ENCODE results near the gene KRT5. TPM values are rescaled to one million over a fixed set of nuclear protein-coding genes. Genes with fewer than 3 reads are reported as not detected.

Gene KRT5
- total RNA-seq, 4 donors from 2014 or later: 3,026 to 9,625 (median 8,067) TPM

DNA sequence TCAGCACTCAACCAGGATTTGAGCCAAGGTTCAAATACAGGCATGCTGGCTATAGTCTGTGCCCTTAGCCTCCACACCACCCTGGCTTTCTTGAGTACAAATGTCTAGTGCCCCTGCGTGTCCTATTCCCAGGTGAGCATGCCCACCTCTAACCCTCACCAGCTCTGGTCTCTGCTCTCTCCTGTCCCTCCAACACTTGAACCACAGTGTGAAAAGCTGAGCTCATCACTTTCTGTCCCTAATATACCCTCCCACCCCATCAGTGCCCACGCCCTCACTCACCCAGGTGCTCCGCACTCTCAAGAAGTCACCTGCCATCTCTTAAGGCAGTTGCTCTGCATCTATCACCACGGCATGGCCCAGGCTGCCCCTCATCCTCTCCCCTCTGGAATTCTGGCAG lies 39.8 kb upstream of the KRT5 start:
- Histone ChIP-seq H3K36me3 (no peaks in the 10 kb centered on the region), H3K9me3 (no peaks in the 10 kb centered on the region), H3K4me3 (no peak overlapping the region), H3K4me1 (no peaks in the 10 kb centered on the region), H3K27ac (no peak overlapping the region), H3K27me3 (peaks cover 12% of the 10 kb centered on the region)
- WGBS: 91% methylated on average over 4 of the region's 4 CpGs
- no peak for DNase-seq (ENCODE audit: low spot score in 2 of 2)
- TF ChIP-seq POLR2AphosphoS5 (IDR thresholded peaks at IDR 0.05): no peak
- TF ChIP-seq, protein P1, sequence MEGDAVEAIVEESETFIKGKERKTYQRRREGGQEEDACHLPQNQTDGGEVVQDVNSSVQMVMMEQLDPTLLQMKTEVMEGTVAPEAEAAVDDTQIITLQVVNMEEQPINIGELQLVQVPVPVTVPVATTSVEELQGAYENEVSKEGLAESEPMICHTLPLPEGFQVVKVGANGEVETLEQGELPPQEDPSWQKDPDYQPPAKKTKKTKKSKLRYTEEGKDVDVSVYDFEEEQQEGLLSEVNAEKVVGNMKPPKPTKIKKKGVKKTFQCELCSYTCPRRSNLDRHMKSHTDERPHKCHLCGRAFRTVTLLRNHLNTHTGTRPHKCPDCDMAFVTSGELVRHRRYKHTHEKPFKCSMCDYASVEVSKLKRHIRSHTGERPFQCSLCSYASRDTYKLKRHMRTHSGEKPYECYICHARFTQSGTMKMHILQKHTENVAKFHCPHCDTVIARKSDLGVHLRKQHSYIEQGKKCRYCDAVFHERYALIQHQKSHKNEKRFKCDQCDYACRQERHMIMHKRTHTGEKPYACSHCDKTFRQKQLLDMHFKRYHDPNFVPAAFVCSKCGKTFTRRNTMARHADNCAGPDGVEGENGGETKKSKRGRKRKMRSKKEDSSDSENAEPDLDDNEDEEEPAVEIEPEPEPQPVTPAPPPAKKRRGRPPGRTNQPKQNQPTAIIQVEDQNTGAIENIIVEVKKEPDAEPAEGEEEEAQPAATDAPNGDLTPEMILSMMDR (IDR thresholded peaks at IDR 0.05): no peak
- no peak for TF ChIP-seq POLR2A (IDR thresholded peaks at IDR 0.05)
- TF ChIP-seq EP300 (IDR thresholded peaks at IDR 0.05): no peak

DNA sequence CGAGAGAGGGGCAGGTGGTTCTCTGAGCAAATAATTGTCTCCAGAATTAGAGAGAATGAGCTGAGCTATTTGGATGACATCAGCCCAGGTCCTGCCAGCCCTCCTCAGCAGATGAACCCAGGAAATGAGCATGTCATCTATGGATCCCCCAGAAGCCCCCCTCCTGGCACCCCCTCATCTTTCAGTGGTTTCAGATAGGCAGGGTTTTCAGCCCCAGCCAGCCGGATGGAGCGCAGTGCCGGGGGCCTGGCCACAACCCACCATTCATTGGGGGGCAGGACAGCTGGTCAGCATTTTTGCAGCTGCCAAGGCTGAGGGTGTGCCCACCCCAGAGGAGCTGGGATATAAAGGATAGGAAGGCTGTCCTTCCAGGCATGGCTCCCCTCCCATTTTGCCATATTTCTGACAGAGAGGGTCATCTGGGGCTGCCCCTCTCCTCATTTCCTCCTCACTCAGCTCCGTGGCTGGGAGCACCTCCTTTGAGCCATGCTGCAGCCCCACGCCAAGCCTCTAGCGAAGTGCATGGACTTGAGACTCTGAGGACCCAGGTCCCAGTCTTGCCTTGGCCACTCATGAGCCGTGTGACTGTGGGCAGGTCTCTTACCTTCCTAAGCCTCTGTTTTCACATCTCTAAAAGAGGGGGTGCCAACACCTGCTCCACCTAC lies 38.7 kb upstream of the KRT5 start:
- TF ChIP-seq, protein P1 (IDR thresholded peaks at IDR 0.05): no peak
- TF ChIP-seq POLR2A (IDR thresholded peaks at IDR 0.05) (no peak), EP300 (IDR thresholded peaks at IDR 0.05) (no peak), POLR2AphosphoS5 (IDR thresholded peaks at IDR 0.05) (no peak)
- 73% methylated on average over 8 of the region's 8 CpGs for WGBS
- Histone ChIP-seq H3K9me3 (no peaks in the 10 kb centered on the region), H3K4me1 (no peaks in the 10 kb centered on the region), H3K4me3 (no peak overlapping the region), H3K36me3 (no peaks in the 10 kb centered on the region), H3K27me3 (peaks cover 17% of the 10 kb centered on the region), H3K27ac (no peak overlapping the region)
- DNase-seq (ENCODE audit: low spot score in 2 of 2): no peak

DNA sequence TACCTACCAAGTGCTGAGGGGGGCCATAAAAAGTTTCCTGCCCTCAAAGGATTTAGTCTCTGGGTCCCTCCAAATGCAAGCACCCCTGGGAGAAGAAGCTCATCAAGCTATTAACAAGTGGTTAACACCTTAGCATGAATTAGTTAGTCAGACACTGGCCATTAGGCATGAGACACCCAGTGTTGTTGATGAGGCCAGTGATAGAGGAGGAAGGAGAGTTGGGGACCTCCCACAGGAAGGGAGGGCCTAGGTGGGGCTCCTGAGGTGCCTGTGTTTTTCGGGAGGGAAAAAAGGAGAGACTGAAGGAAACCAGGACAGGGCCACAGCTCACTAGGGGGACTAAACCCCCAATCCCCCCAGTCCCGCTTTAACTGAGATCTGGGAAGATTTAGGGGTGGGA lies 37.3 kb upstream of the KRT5 start:
- DNase-seq (ENCODE audit: low spot score in 2 of 2): no peak
- Histone ChIP-seq H3K4me3 (no peak overlapping the region), H3K9me3 (no peaks in the 10 kb centered on the region), H3K4me1 (no peaks in the 10 kb centered on the region), H3K27ac (no peak overlapping the region), H3K27me3 (peaks cover 17% of the 10 kb centered on the region), H3K36me3 (no peaks in the 10 kb centered on the region)
- WGBS: 78% methylated on average over 2 of the region's 2 CpGs
- TF ChIP-seq, protein P1 (IDR thresholded peaks at IDR 0.05): no peak
- TF ChIP-seq EP300 (IDR thresholded peaks at IDR 0.05): no peak
- TF ChIP-seq POLR2A (IDR thresholded peaks at IDR 0.05): no peak
- TF ChIP-seq POLR2AphosphoS5 (IDR thresholded peaks at IDR 0.05): no peak

DNA sequence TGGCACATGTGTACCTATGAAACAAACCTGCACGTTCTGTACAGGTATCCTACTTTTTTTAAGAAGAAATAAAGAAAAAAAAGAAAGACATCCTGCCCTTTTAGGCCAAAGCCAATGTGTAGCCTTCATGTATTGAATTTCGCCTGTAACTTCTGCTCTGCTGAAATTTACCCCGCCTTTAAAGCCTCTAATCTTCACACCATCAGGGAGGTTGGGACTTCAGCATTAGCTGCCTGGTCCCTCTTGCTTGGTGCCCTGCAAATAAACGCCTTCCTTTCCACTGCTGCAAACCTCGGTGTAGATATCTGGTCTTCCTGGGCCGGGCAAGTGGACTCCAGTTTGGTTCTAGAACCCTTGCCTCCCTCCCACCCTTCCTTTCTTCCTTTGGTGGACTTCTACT lies 35.4 kb upstream of the KRT5 start:
- no peaks in the 10 kb centered on the region for H3K9me3 ChIP-seq
- H3K36me3 ChIP-seq: no peaks in the 10 kb centered on the region
- no peak for DNase-seq (ENCODE audit: low spot score in 2 of 2)
- TF ChIP-seq EP300 (IDR thresholded peaks at IDR 0.05): no peak
- no peak for TF ChIP-seq POLR2A (IDR thresholded peaks at IDR 0.05)
- no peak for TF ChIP-seq POLR2AphosphoS5 (IDR thresholded peaks at IDR 0.05)
- TF ChIP-seq, protein P1 (IDR thresholded peaks at IDR 0.05): no peak
- no peak overlapping the region for H3K27ac ChIP-seq
- H3K4me1 ChIP-seq: no peaks in the 10 kb centered on the region
- 91% methylated on average over 6 of the region's 6 CpGs for WGBS
- H3K4me3 ChIP-seq: no peak overlapping the region
- peaks cover 17% of the 10 kb centered on the region for H3K27me3 ChIP-seq

DNA sequence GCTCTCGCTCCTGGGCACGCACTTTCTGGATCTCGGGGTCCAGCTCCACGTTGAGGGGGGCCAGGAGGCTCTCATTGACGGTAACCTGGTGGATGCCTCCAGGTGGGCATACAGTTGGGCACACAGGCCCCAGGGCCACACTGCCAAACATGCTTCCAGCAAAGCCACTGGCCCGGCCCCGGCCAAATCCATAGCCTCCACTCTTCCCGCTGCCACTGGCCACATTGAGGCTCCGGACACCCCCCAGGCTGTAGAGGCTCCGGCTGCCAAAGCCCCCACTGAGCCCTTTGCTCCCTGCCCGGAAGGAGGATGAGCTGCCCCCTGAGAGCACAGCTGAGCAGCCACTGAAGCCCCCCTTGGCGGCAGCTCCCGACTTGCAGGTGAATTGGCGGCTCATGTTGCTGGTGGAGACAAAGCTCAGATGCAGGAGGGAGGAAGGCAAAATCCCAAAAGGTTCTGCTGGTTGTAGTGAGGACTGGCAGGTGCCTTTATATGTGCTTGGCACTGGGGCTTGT lies 32.5 kb upstream of the KRT5 start, which contains the start of gene KRT71:
Gene KRT71 (minus strand): TSS at position 465 of the 515 bp plus-strand sequence. CDS start 68 bp downstream, at position 397.
- H3K9me3 ChIP-seq: no peaks in the 10 kb centered on the region
- H3K4me3 ChIP-seq: no peak within 1 kb of the TSS
- WGBS: 96% methylated on average over 8 of the region's 14 CpGs
- H3K4me1 ChIP-seq: no peaks in the 10 kb centered on the region
- no peak for TF ChIP-seq POLR2A (IDR thresholded peaks at IDR 0.05)
- no peak for TF ChIP-seq POLR2AphosphoS5 (IDR thresholded peaks at IDR 0.05)
- TF ChIP-seq EP300 (IDR thresholded peaks at IDR 0.05): no peak
- TF ChIP-seq, protein P1 (IDR thresholded peaks at IDR 0.05): no peak
- H3K36me3 ChIP-seq: no peaks in the 10 kb centered on the region
- DNase-seq (ENCODE audit: low spot score in 2 of 2): no peak
- no peak within 1 kb of the TSS for H3K27ac ChIP-seq
- H3K27me3 ChIP-seq: peaks cover 10% of the 10 kb centered on the region

All from suprapubic skin (tissue), 4 donors.